Measurements from ENCODE around the gene LMNA.

LMNA gene

GRCh38 chr1:156160000-156160742 lies 45.7 kb downstream of the LMNA start:
- TF ChIP-seq L3MBTL2 (conservative IDR thresholded peaks at IDR 0.05) (no peak), FOXM1 (IDR thresholded peaks at IDR 0.05; ENCODE audit: borderline replicate concordance) (no peak), SUZ12 (IDR thresholded peaks at IDR 0.05) (no peak), ELF4 (IDR thresholded peaks at IDR 0.05) (no peak), SP1 (IDR thresholded peaks at IDR 0.05) (no peak), PKNOX1 (IDR thresholded peaks at IDR 0.05) (no peak), HDGF (IDR thresholded peaks at IDR 0.05; ENCODE audit: borderline replicate concordance) (no peak), FOXK2 (IDR thresholded peaks at IDR 0.05) (no peak), ZNF384 (IDR thresholded peaks at IDR 0.05) (no peak), ARNT (IDR thresholded peaks at IDR 0.05) (no peak), TARDBP (IDR thresholded peaks at IDR 0.05) (no peak), NFRKB (IDR thresholded peaks at IDR 0.05) (no peak), LEF1 (IDR thresholded peaks at IDR 0.05; ENCODE audit: borderline replicate concordance) (no peak), BHLHE40 (IDR thresholded peaks at IDR 0.05; ENCODE audit: borderline replicate concordance) (no peak), FOXA1 (IDR thresholded peaks at IDR 0.05) (no peak), CTBP1 (IDR thresholded peaks at IDR 0.05; ENCODE audit: borderline replicate concordance) (no peak)
- no peak for DNase-seq (ENCODE audit: extremely low spot score)
- POLR2A ChIA-PET, result interaction anchor here (0.7 to 3.7 kb wide), 7 partner anchors 8 to 53 kb away, joined by 3 to 22 read pairs (median 6); partner anchors contain the start of genes PMF1 and SLC25A44
- CTCF ChIA-PET, result interaction anchor here (1.3 kb wide), 1 partner anchor 30 kb away, joined by 8 read pairs; no protein-coding TSS in a partner anchor

DNA sequence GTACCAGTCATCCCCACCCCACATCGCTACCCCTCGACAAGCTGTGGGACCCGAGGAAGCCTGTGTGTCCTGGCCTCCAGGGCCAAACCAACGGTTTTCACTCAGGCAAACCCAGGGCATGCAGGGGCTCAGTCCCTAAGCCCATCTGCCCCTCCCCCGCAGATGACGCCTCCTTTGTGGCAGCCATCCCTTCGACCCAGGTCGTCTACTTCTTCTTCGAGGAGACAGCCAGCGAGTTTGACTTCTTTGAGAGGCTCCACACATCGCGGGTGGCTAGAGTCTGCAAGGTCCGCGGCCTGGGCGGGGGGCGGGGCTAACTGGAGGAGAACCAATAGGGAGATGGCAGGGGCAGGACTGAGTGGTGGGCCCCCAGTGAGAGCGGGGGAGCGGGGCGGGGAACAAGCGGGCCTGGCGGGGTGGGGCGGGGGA lies 46.2 kb downstream of the LMNA start:
- CTCF ChIA-PET, result interaction anchor here (0.7 to 1.3 kb wide), 3 partner anchors 12 to 64 kb away, joined by 3 to 8 read pairs (median 3); no protein-coding TSS in a partner anchor
- TF ChIP-seq NFRKB (IDR thresholded peaks at IDR 0.05), result no peak
- no peak for TF ChIP-seq TARDBP (IDR thresholded peaks at IDR 0.05)
- peak; percentile 46 for TF ChIP-seq PKNOX1 (IDR thresholded peaks at IDR 0.05)
- no peak for TF ChIP-seq CTBP1 (IDR thresholded peaks at IDR 0.05; ENCODE audit: borderline replicate concordance)
- TF ChIP-seq FOXM1 (IDR thresholded peaks at IDR 0.05; ENCODE audit: borderline replicate concordance), result no peak
- peak; percentile 4 for TF ChIP-seq L3MBTL2 (conservative IDR thresholded peaks at IDR 0.05)
- no peak for TF ChIP-seq LEF1 (IDR thresholded peaks at IDR 0.05; ENCODE audit: borderline replicate concordance)
- POLR2A ChIA-PET, result interaction anchor here (0.7 to 3.7 kb wide), 8 partner anchors 8 to 54 kb away, joined by 3 to 22 read pairs (median 4); partner anchors contain the start of genes PMF1 and SLC25A44
- DNase-seq (ENCODE audit: extremely low spot score), result peak; percentile 93

- DNase-seq (ENCODE audit: extremely low spot score), result no peak
- POLR2A ChIA-PET, result interaction anchor here (0.9 to 3.7 kb wide), 3 partner anchors 12 to 51 kb away, joined by 4 to 22 read pairs (median 19); partner anchors contain the start of genes PMF1 and SLC25A44
- TF ChIP-seq LEF1 (IDR thresholded peaks at IDR 0.05; ENCODE audit: borderline replicate concordance) (no peak), BHLHE40 (IDR thresholded peaks at IDR 0.05; ENCODE audit: borderline replicate concordance) (no peak)
- CTCF ChIA-PET, result interaction anchor here (0.9 to 1.0 kb wide), 2 partner anchors 33 to 63 kb away, joined by 3 read pairs; no protein-coding TSS in a partner anchor
Observed at GRCh38 chr1:156162430-156163037, 48.0 kb downstream of the LMNA start.

DNA sequence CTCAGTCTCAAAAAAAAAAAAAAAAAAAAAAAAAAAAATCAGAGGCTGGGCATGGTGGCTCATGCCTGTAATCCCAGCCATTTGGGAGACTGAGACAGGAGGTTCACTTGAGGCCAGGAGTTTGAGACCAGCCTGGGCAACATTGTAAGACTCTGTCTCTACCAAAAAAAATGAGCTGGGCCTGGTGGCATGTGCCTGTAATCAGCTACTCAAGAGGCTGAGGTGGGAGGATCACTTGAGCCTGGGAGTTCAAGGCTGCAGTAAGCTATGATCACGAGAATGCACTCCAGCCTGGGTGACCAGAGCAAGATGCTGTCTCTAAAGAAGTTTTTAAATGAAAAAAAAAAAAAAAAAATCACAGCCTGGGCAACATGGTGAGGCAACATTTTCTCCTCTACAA lies 49.2 kb downstream of the LMNA start:
- DNase-seq (ENCODE audit: extremely low spot score), result no peak
- TF ChIP-seq SP1 (IDR thresholded peaks at IDR 0.05), result no peak
- TF ChIP-seq BHLHE40 (IDR thresholded peaks at IDR 0.05; ENCODE audit: borderline replicate concordance), result no peak
- no peak for TF ChIP-seq CTBP1 (IDR thresholded peaks at IDR 0.05; ENCODE audit: borderline replicate concordance)
- no peak for TF ChIP-seq LEF1 (IDR thresholded peaks at IDR 0.05; ENCODE audit: borderline replicate concordance)
- no peak for TF ChIP-seq ZNF384 (IDR thresholded peaks at IDR 0.05)
- TF ChIP-seq FOXK2 (IDR thresholded peaks at IDR 0.05), result no peak
- TF ChIP-seq ELF4 (IDR thresholded peaks at IDR 0.05), result no peak
- TF ChIP-seq PKNOX1 (IDR thresholded peaks at IDR 0.05), result no peak
- TF ChIP-seq SUZ12 (IDR thresholded peaks at IDR 0.05), result no peak
- no peak for TF ChIP-seq L3MBTL2 (conservative IDR thresholded peaks at IDR 0.05)
- no peak for TF ChIP-seq TARDBP (IDR thresholded peaks at IDR 0.05)
- TF ChIP-seq ARNT (IDR thresholded peaks at IDR 0.05), result no peak
- TF ChIP-seq HDGF (IDR thresholded peaks at IDR 0.05; ENCODE audit: borderline replicate concordance), result no peak
- no peak for TF ChIP-seq FOXM1 (IDR thresholded peaks at IDR 0.05; ENCODE audit: borderline replicate concordance)
- TF ChIP-seq FOXA1 (IDR thresholded peaks at IDR 0.05), result no peak
- no peak for TF ChIP-seq NFRKB (IDR thresholded peaks at IDR 0.05)
- POLR2A ChIA-PET, result interaction anchor here (1.5 kb wide), 1 partner anchor 30 kb away, joined by 7 read pairs; the partner anchor contains the start of gene SLC25A44
- CTCF ChIA-PET, result no interaction called here

DNA sequence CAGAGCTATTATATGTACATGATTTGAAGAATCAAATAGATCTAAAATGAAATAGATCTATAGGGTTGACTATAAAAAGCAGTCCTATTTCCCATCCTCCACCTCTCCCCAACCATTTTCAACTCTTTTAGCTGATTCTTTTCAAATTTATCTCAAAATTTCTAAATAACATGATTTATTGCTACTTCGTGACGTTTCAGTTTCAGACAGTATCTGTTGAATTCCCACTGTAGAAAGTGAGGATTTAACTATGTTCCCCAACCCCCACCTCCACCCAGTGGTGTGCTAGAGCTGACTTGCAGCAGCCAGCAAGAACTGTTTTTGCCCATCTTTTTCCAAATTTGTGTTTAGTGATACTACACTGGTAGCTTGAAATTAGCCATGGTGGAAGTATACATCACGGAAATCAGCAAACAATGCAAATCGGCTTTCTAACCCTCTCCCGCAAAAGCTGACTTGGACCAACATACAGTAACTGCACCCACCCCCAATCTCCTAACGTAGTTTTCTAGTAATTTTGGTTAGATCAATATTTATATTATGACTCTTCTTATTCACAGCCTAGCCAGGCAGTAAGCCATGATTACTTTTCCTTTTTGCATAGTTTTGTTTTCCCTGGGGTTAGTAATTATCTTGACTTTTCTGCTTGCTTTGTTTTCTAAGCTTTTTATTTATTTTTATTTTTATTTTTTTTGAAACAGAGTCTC lies 49.8 kb downstream of the LMNA start:
- no peak for DNase-seq (ENCODE audit: extremely low spot score)
- TF ChIP-seq SP1 (IDR thresholded peaks at IDR 0.05) (no peak), ARNT (IDR thresholded peaks at IDR 0.05) (no peak), LEF1 (IDR thresholded peaks at IDR 0.05; ENCODE audit: borderline replicate concordance) (no peak), ZNF384 (IDR thresholded peaks at IDR 0.05) (no peak), NFRKB (IDR thresholded peaks at IDR 0.05) (no peak), FOXK2 (IDR thresholded peaks at IDR 0.05) (no peak), L3MBTL2 (conservative IDR thresholded peaks at IDR 0.05) (no peak), FOXA1 (IDR thresholded peaks at IDR 0.05) (no peak), ELF4 (IDR thresholded peaks at IDR 0.05) (no peak), PKNOX1 (IDR thresholded peaks at IDR 0.05) (no peak), FOXM1 (IDR thresholded peaks at IDR 0.05; ENCODE audit: borderline replicate concordance) (no peak), TARDBP (IDR thresholded peaks at IDR 0.05) (no peak), HDGF (IDR thresholded peaks at IDR 0.05; ENCODE audit: borderline replicate concordance) (no peak), CTBP1 (IDR thresholded peaks at IDR 0.05; ENCODE audit: borderline replicate concordance) (no peak), SUZ12 (IDR thresholded peaks at IDR 0.05) (no peak), BHLHE40 (IDR thresholded peaks at IDR 0.05; ENCODE audit: borderline replicate concordance) (no peak)
- ChIA-PET POLR2A (interaction anchor here (1.0 to 1.5 kb wide), 2 partner anchors 30 to 49 kb away, joined by 5 to 7 read pairs; partner anchors contain the start of genes PMF1 and SLC25A44), CTCF (interaction anchor here (1.1 kb wide), 1 partner anchor 60 kb away, joined by 3 read pairs; no protein-coding TSS in a partner anchor)
